ENCODE results near the gene ZSCAN20. TPM values are rescaled to one million over a fixed set of nuclear protein-coding genes. Genes with fewer than 3 reads are reported as not detected.

ZSCAN20 gene
- total RNA-seq, 1 experiment from 2014 or later, result 9.0 TPM

GRCh38 chr1:33501309-33501708 is 28.9 kb downstream of the ZSCAN20 start:
- RAD21 ChIA-PET (ENCODE audit: low non-redundant PET in 1 of 2, low total read pairs in 2 of 2, uncharacterized antibody in 2 of 2, unreplicated experiment in 2 of 2), result no interaction called here

GRCh38 chr1:33501774-33502173 is 29.3 kb downstream of the ZSCAN20 start:
- BruUV-seq (replicated peaks), result no TSS peak

More at GRCh38 chr1:33501309-33501708, 28.9 kb downstream of the ZSCAN20 start:
- no peaks in the 10 kb centered on the region for H4K20me1 ChIP-seq (ENCODE audit: insufficient read depth)
- no peaks in the 10 kb centered on the region for H3K9me2 ChIP-seq (ENCODE audit: insufficient read depth)
- H3K9me3 ChIP-seq (ENCODE audit: control insufficient read depth in 1 of 2, insufficient read depth in 1 of 2, low read depth in 1 of 2, low read length in 2 of 2), result no peaks in the 10 kb centered on the region; a peak in 1 of 4 replicates
- no peaks in the 10 kb centered on the region for H3K79me2 ChIP-seq (ENCODE audit: insufficient read depth, low read length)
- POLR2A ChIA-PET, result no interaction called here
- H3K36me3 ChIP-seq (ENCODE audit: control insufficient read depth in 1 of 2, insufficient read depth in 2 of 2, low read length in 2 of 2), result peaks cover 0 to under 1% of the 10 kb centered on the region in 2 experiments; a peak in 1 of 4 replicates
- no peaks in the 10 kb centered on the region for H3K27me3 ChIP-seq (ENCODE audit: insufficient read depth, low read length)
- intact Hi-C loops (cut with micrococcal nuclease), result no loop called here
- no TSS peak for BruUV-seq (replicated peaks)
- TF ChIP-seq CBX3 (IDR thresholded peaks at IDR 0.05; ENCODE audit: low read depth), result no peak
- no peak overlapping the region for H3K4me2 ChIP-seq (ENCODE audit: low read length)
- H3K4me3 ChIP-seq (replicated peaks in 1 of 2; ENCODE audit: low read depth in 1 of 2, low read length in 2 of 2), result no peak overlapping the region
- DNase-seq (ENCODE audit: low read depth, low spot score) (no peak), ATAC-seq (no peak)
- H3K27ac ChIP-seq (ENCODE audit: low read depth, low read length), result no peak overlapping the region
- no peak overlapping the region for H2AFZ ChIP-seq (ENCODE audit: low read depth, low read length, poor library complexity, severe bottlenecking)
- CTCF ChIA-PET, result interaction anchor here (1.1 kb wide), 1 partner anchor 31 kb away, joined by 3 read pairs; no protein-coding TSS in a partner anchor
- no peaks in the 10 kb centered on the region for H3K4me1 ChIP-seq (ENCODE audit: control insufficient read depth in 1 of 2, insufficient read depth in 2 of 2, low read length in 2 of 2)
- H3K9ac ChIP-seq (ENCODE audit: low read length), result no peak overlapping the region

More at GRCh38 chr1:33501774-33502173, 29.3 kb downstream of the ZSCAN20 start:
- Histone ChIP-seq H3K36me3 (ENCODE audit: control insufficient read depth in 1 of 2, insufficient read depth in 2 of 2, low read length in 2 of 2) (no peaks in the 10 kb centered on the region), H3K9ac (ENCODE audit: low read length) (no peak overlapping the region), H3K79me2 (ENCODE audit: insufficient read depth, low read length) (no peaks in the 10 kb centered on the region), H3K9me2 (ENCODE audit: insufficient read depth) (no peaks in the 10 kb centered on the region), H3K27ac (ENCODE audit: low read depth, low read length) (no peak overlapping the region), H3K4me2 (ENCODE audit: low read length) (no peak overlapping the region), H3K27me3 (ENCODE audit: insufficient read depth, low read length) (no peaks in the 10 kb centered on the region), H3K9me3 (ENCODE audit: control insufficient read depth in 1 of 2, insufficient read depth in 1 of 2, low read depth in 1 of 2, low read length in 2 of 2) (no peaks in the 10 kb centered on the region), H2AFZ (ENCODE audit: low read depth, low read length, poor library complexity, severe bottlenecking) (no peak overlapping the region), H3K4me1 (ENCODE audit: control insufficient read depth in 1 of 2, insufficient read depth in 2 of 2, low read length in 2 of 2) (no peaks in the 10 kb centered on the region), H4K20me1 (ENCODE audit: insufficient read depth) (no peaks in the 10 kb centered on the region), H3K4me3 (replicated peaks in 1 of 2; ENCODE audit: low read depth in 1 of 2, low read length in 2 of 2) (no peak overlapping the region)
- intact Hi-C loops (cut with micrococcal nuclease), result no loop called here
- ATAC-seq (no peak), DNase-seq (ENCODE audit: low read depth, low spot score) (no peak)
- no peak for TF ChIP-seq ZNF274 (IDR thresholded peaks at IDR 0.05; ENCODE audit: low read depth, low read length)
- no peak for TF ChIP-seq EZH2phosphoT487 (IDR thresholded peaks at IDR 0.05; ENCODE audit: borderline replicate concordance)
- no peak for TF ChIP-seq SIN3A (IDR thresholded peaks at IDR 0.05; ENCODE audit: low read depth)
- no peak for TF ChIP-seq POLR2A (IDR thresholded peaks at IDR 0.05; ENCODE audit: borderline replicate concordance, extremely low read depth, insufficient read depth, insufficient read length)
- no peak for TF ChIP-seq TCF7L2 (IDR thresholded peaks at IDR 0.05; ENCODE audit: borderline replicate concordance, extremely low read depth, insufficient read depth, insufficient read length)
- RAD21 ChIA-PET (ENCODE audit: low non-redundant PET in 1 of 2, low total read pairs in 2 of 2, uncharacterized antibody in 2 of 2, unreplicated experiment in 2 of 2), result no interaction called here
- POLR2A ChIA-PET, result no interaction called here
- CTCF ChIA-PET, result no interaction called here

Measured in HCT116 (cell line).